HS-5 (cell line): ENCODE data around the gene PGRMC1.
"Not testable (repeated sequence)": the region's sequence is repeated elsewhere in the genome, so short reads cannot be mapped to it uniquely, and the experiment has no call there.

Experiments used
- DNase-seq: peaks from one replicate; pipeline ENCODE4 v3.0.0-alpha.2; 2012; ENCODE audit warnings: low read depth

PGRMC1 gene

GRCh38 chrX:119235872-119236622 is at the start of gene PGRMC1:
TSS of gene PGRMC1 (plus strand) at chrX:119236285. CDS start at chrX:119236364, 79 bp downstream.
- peak; percentile 28 for DNase-seq

DNA sequence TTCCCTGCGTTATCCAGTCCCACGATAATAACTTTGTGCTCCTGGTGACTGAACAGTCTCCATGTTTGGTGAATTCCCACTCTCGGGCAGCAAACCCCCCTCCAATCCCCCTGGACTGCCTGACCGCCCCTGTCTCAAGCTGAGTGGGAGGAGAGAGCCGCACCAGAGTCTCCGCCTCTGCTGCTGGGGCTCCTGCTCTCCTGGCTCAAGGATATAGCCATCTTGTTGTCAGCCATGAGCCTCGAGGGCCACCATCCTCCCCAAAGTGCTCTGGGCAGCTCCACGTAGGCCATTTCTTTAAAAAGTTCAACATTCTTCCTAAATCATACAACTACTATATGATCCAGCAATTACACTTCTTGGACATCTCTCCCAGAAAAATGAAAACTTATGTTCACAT is 49.3 kb upstream of the PGRMC1 start:
- DNase-seq = no peak

- DNase-seq = no peak
Observed at GRCh38 chrX:119187298-119187697, 48.8 kb upstream of the PGRMC1 start.

DNA sequence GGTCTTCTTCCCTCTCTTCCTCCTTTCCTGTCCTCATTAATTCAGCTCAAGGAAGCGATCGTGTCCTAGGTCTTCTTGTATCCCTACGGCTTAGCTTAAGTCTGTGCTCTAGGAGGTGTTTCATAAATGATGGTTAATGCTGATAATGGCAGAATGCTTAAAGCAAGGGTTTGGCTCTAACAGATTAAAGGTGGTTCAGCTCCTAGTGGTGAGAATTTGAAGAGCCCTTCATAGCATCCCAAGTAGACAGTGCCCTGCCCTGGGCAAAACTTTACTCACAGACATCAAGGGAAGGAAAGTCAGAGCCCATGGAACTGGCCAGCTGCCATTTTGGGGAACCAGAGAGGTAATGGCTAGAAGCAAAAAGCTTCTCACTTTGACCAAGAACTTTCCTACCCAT is 47.0 kb upstream of the PGRMC1 start:
- DNase-seq = no peak

- peak; percentile 3 for DNase-seq
Observed at GRCh38 chrX:119189595-119189994, 46.5 kb upstream of the PGRMC1 start.

DNA sequence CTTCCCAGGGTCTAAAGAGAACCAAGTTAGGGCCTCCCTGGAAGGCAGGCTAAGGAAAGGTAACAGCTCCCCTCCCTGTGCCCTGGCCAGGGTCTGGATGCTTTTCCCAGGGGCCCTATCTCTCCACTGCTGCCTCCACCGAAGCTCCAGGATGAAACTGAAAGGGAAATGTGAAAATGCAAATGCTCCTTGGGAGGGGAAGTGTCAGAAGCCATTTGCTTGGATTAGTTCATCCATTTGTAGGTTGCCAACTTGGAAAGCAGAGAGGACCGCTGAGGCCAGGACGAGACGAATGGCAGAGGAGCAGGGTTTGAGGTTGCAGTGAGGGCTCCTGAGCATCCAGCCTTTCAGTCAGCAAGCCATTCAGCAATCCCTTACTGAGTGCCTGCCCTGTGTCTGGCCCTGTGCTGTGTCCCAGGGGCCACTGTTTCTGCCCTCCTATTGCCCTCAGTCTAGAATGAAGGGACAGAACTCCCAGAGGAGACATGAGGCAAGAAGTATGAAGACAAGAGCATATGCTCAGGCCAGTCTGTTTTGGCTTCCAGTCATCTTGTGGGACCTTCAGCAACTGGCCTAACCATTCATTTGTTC is 45.9 kb upstream of the PGRMC1 start:
- no peak for DNase-seq

GRCh38 chrX:119190831-119191230 is 45.3 kb upstream of the PGRMC1 start:
- DNase-seq = no peak

DNA sequence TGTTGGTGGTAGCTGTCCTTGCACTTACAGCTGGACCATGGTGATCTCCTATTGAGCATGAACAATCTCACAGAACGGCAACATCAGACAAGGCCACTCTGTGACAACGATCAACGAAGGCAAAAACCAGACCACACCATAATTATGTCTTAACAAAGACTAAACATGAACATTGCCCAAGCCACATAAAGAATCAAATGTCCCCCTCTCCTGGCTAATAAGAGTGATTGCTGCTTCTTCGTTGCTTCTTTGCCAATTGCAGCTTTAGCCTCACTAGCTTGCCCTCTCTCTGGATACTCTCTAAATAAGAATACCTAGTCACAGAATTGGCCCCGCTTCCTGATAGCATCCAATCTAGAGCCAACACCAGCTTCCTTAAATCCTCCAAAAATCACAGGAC is 41.5 kb upstream of the PGRMC1 start:
- no peak for DNase-seq

- DNase-seq = no peak
Observed at GRCh38 chrX:119201570-119201969, 34.5 kb upstream of the PGRMC1 start.

DNA sequence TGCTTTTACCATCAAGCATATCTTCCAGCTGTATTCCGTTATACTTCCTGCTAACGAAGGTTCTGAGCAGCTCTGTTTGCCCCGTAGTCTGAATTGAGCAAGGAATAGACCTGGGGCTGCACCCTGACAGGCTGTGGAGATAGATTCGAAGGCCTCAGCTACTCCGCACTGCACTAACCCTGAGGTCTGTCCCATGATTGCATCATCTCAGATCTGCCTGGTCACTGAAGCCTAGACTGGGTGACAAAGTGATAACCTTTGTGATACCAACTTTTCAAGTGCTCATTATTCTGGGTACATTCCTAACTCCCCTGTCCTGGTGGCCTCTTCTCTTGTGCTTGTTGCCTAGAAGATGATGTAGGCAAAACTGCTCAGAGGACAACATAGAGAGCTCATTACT is 29.9 kb upstream of the PGRMC1 start:
- DNase-seq = no peak

GRCh38 chrX:119207483-119207882 is 28.6 kb upstream of the PGRMC1 start:
- DNase-seq = not testable (repeated sequence)

- DNase-seq = no peak
Observed at GRCh38 chrX:119208401-119209057, 27.6 kb upstream of the PGRMC1 start.

GRCh38 chrX:119210931-119211648 is 25.0 kb upstream of the PGRMC1 start:
- DNase-seq = not testable (repeated sequence)

DNA sequence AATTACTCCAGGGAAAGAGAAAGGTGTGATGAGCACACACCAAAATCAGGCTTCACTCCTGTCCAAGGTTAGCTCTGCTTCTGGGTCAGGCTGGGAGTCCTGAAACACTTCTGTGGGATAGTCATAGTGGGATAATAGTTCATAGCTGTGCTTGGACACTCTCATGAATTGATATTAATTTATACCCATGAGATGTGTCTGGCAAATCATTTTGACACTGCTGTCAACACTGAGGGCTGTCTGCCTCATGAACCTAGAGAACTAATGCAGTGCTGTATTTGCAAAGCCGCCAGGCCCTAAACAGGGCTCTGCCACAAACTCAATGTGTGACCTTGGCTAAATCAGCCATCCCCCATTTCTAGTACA is 24.5 kb upstream of the PGRMC1 start:
- no peak for DNase-seq

GRCh38 chrX:119218198-119218597 is 17.9 kb upstream of the PGRMC1 start:
- no peak for DNase-seq

DNA sequence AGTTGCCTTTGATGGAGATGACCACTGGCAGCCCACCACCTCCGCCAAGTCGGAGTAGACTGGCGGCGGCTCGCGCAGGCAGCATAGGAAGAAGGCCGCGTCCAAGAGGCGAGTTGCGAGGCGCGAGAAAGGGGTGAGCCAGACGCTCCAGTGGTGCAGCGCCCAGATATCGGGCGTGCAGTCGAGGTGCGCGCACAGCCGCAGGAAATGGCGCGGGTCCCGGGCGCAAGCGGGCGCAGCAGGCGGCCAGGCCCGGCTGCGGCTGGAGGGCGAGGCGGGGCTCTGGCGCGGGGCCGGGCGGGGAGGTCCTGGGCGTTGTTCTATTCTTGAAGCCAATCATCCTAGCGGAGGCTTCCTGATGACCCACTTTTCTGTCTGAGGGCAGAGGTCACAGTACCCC is 13.2 kb upstream of the PGRMC1 start:
- no peak for DNase-seq

GRCh38 chrX:119223783-119224182 is 12.3 kb upstream of the PGRMC1 start:
- DNase-seq = no peak

GRCh38 chrX:119226446-119226845 is 9.6 kb upstream of the PGRMC1 start:
- no peak for DNase-seq

GRCh38 chrX:119228512-119229252 is 7.4 kb upstream of the PGRMC1 start:
- DNase-seq = peak; percentile 77

GRCh38 chrX:119229253-119229615 is 6.9 kb upstream of the PGRMC1 start:
- no peak for DNase-seq

GRCh38 chrX:119230850-119231249 is 5.2 kb upstream of the PGRMC1 start:
- DNase-seq = no peak

- DNase-seq = no peak
Observed at GRCh38 chrX:119231936-119232445, 4.1 kb upstream of the PGRMC1 start.
